Transverse colon (tissue), 4 donors: ENCODE results near the gene GAS2L2.
"Not testable (repeated sequence)": the region's sequence is repeated elsewhere in the genome, so short reads cannot be mapped to it uniquely, and the experiment has no call there.

Experiments
- CTCF ChIP-seq, 5 experiments: fragments of 200-600 bp in 3 of 5; fragments of 450-650 bp in 2 of 5; sonication (generic) in 3 of 5; IDR thresholded peaks; 1 replicate in 2 of 5; 2 replicates in 3 of 5; pipeline ENCODE4 v1.5.1; 2016 to 2017; ENCODE audit warnings: antibody characterized with exemption in 5 of 5, inconsistent platforms in 3 of 5, mild to moderate bottlenecking in 2 of 5, moderate library complexity in 1 of 5
- EP300 ChIP-seq: sonication (generic); formaldehyde crosslinking; IDR thresholded peaks from one replicate; pipeline ENCODE4 v1.6.1; 2017; ENCODE audit warnings: antibody characterized with exemption, low read depth
- POLR2A ChIP-seq: fragments of 450-650 bp; IDR thresholded peaks from one replicate; pipeline ENCODE4 v1.6.1; 2016; ENCODE audit warnings: antibody characterized with exemption, mild to moderate bottlenecking, moderate library complexity
- POLR2AphosphoS5 ChIP-seq, 3 donors: sonication (generic); formaldehyde crosslinking; IDR thresholded peaks; one replicate each; pipeline ENCODE4 v1.6.1; 2016; ENCODE audit warnings: antibody characterized with exemption in 3 of 3

GRCh38 chr17:35703308-35703707, 49.7 kb downstream of the GAS2L2 start:
- TF ChIP-seq POLR2A; CTCF (IDR thresholded peaks at IDR 0.05); EP300; POLR2AphosphoS5 (IDR thresholded peaks at IDR 0.05): not testable (repeated sequence)
